K562 (cell line): ENCODE results near the gene CTDSPL. TPM values are rescaled to one million over a fixed set of nuclear protein-coding genes. Genes with fewer than 3 reads are reported as not detected.

Source experiments
- ARID2 ChIP-seq: fragments of 450-650 bp; IDR thresholded peaks from 2 replicates; pipeline ENCODE4 v1.6.1; 2017; ENCODE audit warnings: antibody characterized with exemption, mild to moderate bottlenecking
- ARID3A ChIP-seq: IDR thresholded peaks from 2 replicates; pipeline ENCODE4 v1.6.1; 2012; ENCODE audit warnings: low read depth, low read length, improper control_type of control experiment, borderline replicate concordance
- ATF6 ChIP-seq: sonication (generic); formaldehyde crosslinking; IDR thresholded peaks from 2 replicates; pipeline ENCODE4 v1.4.0; 2020; ENCODE audit warnings: mild to moderate bottlenecking, missing genetic modification reagents
- CEBPB ChIP-seq: fragments of 450-650 bp; IDR thresholded peaks from 2 replicates; pipeline ENCODE4 v1.6.1; 2016; ENCODE audit warnings: missing genetic modification characterization, missing compliant biosample characterization
- ESRRA ChIP-seq: fragments of 450-650 bp; IDR thresholded peaks from 2 replicates; pipeline ENCODE4 v1.6.1; 2014; ENCODE audit warnings: low read depth, mild to moderate bottlenecking, moderate library complexity, borderline replicate concordance
- FOXP1 ChIP-seq: sonication (generic); formaldehyde crosslinking; IDR thresholded peaks from 2 replicates; pipeline ENCODE4 v1.8.0; 2022; ENCODE audit warnings: mild to moderate bottlenecking, missing genetic modification reagents
- HDAC8 ChIP-seq: fragments of 450-650 bp; IDR thresholded peaks from 2 replicates; pipeline ENCODE4 v1.6.1; 2016; ENCODE audit warnings: mild to moderate bottlenecking, missing genetic modification characterization, moderate library complexity, missing compliant biosample characterization
- HNRNPUL1 ChIP-seq: fragments of 200-400 bp; formaldehyde crosslinking; IDR thresholded peaks from 2 replicates; pipeline ENCODE4 v1.6.1; 2017; ENCODE audit warnings: low read length
- KDM4B ChIP-seq, 2 experiments: fragments of 450-650 bp in 1 of 2; sonication (generic) in 1 of 2; IDR thresholded peaks; 2 replicates each; pipeline ENCODE4 v1.6.1; 2016 to 2017; ENCODE audit warnings: borderline replicate concordance in 2 of 2, antibody characterized with exemption in 1 of 2, low read depth in 1 of 2, mild to moderate bottlenecking in 1 of 2
- NCOA2 ChIP-seq, 2 experiments: fragments of 450-650 bp; IDR thresholded peaks; 2 replicates each; pipeline ENCODE4 v1.6.1; 2018; ENCODE audit warnings: mild to moderate bottlenecking in 2 of 2, moderate library complexity in 1 of 2; ENCODE audit not compliant: partially characterized antibody in 2 of 2
- POLR2G ChIP-seq: fragments of 200-400 bp; formaldehyde crosslinking; IDR thresholded peaks from 2 replicates; pipeline ENCODE4 v1.6.1; 2017; ENCODE audit warnings: low read depth, mild to moderate bottlenecking, antibody characterized with exemption, low read length, moderate library complexity
- ZBTB9 ChIP-seq: fragments of 450-650 bp; formaldehyde crosslinking; IDR thresholded peaks from 2 replicates; pipeline ENCODE4 v1.4.0; 2020; ENCODE audit warnings: mild to moderate bottlenecking, moderate library complexity
- ZNF133 ChIP-seq: fragments of 250-450 bp; sonication (Bioruptor Pico); IDR thresholded peaks from 2 replicates; pipeline ENCODE4 v1.4.0; 2020; ENCODE audit warnings: mild to moderate bottlenecking
- ZNF354B ChIP-seq: fragments of 250-450 bp; sonication (Bioruptor Pico); IDR thresholded peaks from 2 replicates; pipeline ENCODE4 v1.4.0; 2020
- ZNF436 ChIP-seq: fragments of 250-450, 450-650 bp; sonication (Bioruptor Pico); formaldehyde crosslinking; IDR thresholded peaks from 2 replicates; pipeline ENCODE4 v1.7.0; 2020; ENCODE audit warnings: mild to moderate bottlenecking
- polyA plus RNA-seq, 8 experiments: library from polyadenylated mRNA; depleted of rRNA in 4 of 8; stranded (reverse) in 5 of 8; unstranded in 3 of 8; fragments of >200 nt; fragmentation: Nextera tagmentation in 2 of 8; fragmentation: Illumina TruSeq in 1 of 8; extraction: Ambion mirVana in 2 of 8; extraction: Trizol in 1 of 8; gene quantifications; 2 replicates each; pipeline versions ENCODE4 v1.2.1 to v1.2.3, GENCODE V29; 2011 to 2014; ENCODE audit warnings: inconsistent platforms in 1 of 8, missing spikeins in 1 of 8
- total RNA-seq, 7 experiments: library from RNA; depleted of rRNA in 6 of 7; stranded (reverse); fragments of >200 nt in 6 of 7; fragmentation: Illumina TruSeq in 2 of 7; extraction: Trizol in 2 of 7; gene quantifications; 2 replicates each; pipeline versions ENCODE4 v1.2.1 to v1.2.3, GENCODE V29; 2011 to 2021; ENCODE audit warnings: low replicate concordance in 1 of 7

The CTDSPL gene
- total and polyA plus RNA-seq, 9 of the 15 experiments (the other 6 are each of a cell fraction or from before 2014, with no cell fraction given), result 5.1 to 19.3 (median 11.3) TPM

GRCh38 chr3:37903320-37903719 lies 41.6 kb downstream of the CTDSPL start (continued):
- TF ChIP-seq NCOA2 (IDR thresholded peaks at IDR 0.05; ENCODE audit: partially characterized antibody in 2 of 2) (no peak), ZNF436 (no peak), HDAC8 (tag) (no peak), ARID2 (no peak), HNRNPUL1 (no peak), ZNF354B (CRISPR knock-in tag) (no peak), ATF6 (no peak), KDM4B (IDR thresholded peaks at IDR 0.05; ENCODE audit: borderline replicate concordance in 2 of 2, low read depth in 1 of 2) (no peak), ZBTB9 (CRISPR knock-in tag) (no peak), FOXP1 (CRISPR knock-in tag) (no peak), CEBPB (peak; percentile 50; the same call in 1 of the 2 replicates), ESRRA (peak; percentile 48), POLR2G (no peak), ARID3A (no peak), ZNF133 (CRISPR knock-in tag) (no peak)
